ENCODE measurements around the gene CYRIA. TPM values are rescaled to one million over a fixed set of nuclear protein-coding genes. Genes with fewer than 3 reads are reported as not detected.

The CYRIA gene
- total RNA-seq: 1.7 and 3.3 TPM in 2 replicates

GRCh38 chr2:16665748-16666448, at the start of gene CYRIA:
TSS of gene CYRIA (minus strand) at chr2:16665834. CDS start at chr2:16588119, 77,715 bp downstream.

